Skin epidermis (tissue), 12 donors: ENCODE data around the gene ABLIM3.
A peak's percentile ranks its signal among the peaks of the same experiment; 100 is the strongest.

Experiments
- H3K27ac ChIP-seq, 21 experiments: fragments of 200-600 bp; sonication (generic) in 11 of 21; one replicate each; pipeline ENCODE4 v1.5.0; 2020; ENCODE audit warnings: mild to moderate bottlenecking in 3 of 21, inconsistent platforms in 2 of 21, moderate library complexity in 2 of 21
- H3K4me3 ChIP-seq, 7 experiments: fragments of 200-600 bp; sonication (generic) in 2 of 7; one replicate each; pipeline ENCODE4 v1.5.0; 2020; ENCODE audit warnings: inconsistent platforms in 2 of 7, mild to moderate bottlenecking in 2 of 7, moderate library complexity in 1 of 7

ABLIM3 gene

DNA sequence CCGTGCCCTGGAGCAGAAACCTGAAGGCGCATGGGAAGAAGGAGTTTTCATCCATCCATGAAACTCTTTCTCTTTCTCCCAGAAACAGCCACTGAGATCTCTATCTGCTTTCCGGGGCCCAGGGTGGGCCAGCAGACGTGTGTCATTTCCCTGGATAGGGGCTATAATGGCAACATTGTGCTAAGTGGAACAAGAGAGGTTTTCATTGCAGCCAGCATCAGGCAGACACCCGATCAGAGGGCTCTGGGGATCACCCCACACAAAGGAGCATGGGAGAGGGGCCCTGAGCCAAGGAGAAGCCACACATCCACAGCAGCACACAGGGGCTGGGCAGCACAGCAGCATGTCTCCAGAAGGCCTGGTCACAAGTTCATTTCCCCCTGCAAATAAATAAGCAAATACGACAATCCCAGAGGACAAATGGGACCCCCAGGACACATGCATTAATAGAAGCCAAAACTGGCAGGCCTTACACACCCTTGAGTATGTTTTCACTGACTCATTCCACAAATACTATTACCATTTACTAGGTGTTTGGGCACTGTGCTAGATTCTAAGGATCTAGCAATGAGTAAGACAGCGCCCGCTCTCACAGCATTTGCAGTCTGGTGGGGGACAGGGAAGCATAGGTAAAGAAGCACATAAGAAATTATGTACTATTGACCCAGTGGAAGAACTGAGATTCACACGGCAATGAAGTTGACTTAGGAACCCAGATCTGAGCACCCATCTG, 126.1 kb downstream of the ABLIM3 start:
- H3K27ac ChIP-seq = no peak overlapping the region
- H3K4me3 ChIP-seq = no peak overlapping the region

DNA sequence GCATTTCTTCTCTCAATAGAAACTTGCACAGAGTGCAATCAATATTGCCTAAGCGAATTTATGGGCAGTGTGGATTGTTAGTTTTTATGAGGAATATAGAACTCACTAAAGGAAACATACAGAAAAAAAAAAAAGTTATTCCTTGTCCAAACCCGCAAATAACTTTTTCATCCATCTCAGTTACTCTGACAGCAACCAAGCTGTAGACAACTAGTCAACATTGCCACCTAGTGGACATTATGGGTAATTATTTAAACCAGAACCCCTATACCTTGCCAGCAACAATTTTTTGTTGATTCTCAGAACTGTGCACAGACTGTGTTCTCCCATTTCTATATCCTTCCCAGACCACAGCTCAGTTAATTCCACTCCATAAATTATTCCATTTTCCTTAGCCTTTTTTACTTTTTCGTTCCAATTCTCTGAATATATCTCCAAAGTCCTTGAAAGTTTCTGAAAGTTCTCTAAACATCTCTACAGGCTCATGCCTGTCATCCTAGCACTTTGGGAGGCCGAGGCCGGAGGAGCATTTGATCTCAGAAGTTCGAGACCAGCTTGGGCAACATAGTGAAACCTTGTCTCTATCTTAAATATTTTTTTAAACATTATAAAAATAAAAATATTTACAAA, 127.8 kb downstream of the ABLIM3 start:
- H3K4me3 ChIP-seq = no peak overlapping the region

DNA sequence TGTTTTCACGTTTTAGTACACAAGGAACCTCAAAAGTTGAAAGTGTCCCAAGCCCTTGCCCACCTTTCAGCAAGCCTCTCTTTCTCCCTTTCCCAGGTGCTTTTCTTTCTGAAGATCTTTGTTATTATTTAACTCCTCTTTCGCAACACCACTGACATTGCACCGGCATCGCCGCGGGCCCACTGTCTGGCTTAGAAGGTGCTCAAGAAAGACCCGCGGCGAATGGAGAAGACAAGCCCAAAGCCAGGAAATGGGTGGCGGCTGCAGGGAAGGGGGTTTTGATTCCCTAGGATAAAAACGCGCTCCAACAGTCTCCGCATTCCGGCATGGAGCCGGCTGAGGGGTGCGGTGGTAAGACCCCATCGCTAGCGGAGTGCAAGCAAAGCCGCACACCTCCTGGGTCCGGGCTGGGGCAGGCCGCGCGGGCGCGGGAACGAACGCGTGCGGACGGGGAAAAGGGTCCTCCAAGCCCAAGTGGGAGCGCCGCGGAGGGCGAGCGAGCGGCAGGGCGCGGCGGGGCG, 130.0 kb downstream of the ABLIM3 start:
- H3K4me3 ChIP-seq = peak overlapping the region; percentile 30 to 55 (median 44)
- H3K27ac ChIP-seq = peak overlapping the region in 17 of 21 experiments; percentile 43 to 85 (median 63)

More for the DNA sequence above, 127.8 kb downstream of the ABLIM3 start:
- no peak overlapping the region for H3K27ac ChIP-seq

DNA sequence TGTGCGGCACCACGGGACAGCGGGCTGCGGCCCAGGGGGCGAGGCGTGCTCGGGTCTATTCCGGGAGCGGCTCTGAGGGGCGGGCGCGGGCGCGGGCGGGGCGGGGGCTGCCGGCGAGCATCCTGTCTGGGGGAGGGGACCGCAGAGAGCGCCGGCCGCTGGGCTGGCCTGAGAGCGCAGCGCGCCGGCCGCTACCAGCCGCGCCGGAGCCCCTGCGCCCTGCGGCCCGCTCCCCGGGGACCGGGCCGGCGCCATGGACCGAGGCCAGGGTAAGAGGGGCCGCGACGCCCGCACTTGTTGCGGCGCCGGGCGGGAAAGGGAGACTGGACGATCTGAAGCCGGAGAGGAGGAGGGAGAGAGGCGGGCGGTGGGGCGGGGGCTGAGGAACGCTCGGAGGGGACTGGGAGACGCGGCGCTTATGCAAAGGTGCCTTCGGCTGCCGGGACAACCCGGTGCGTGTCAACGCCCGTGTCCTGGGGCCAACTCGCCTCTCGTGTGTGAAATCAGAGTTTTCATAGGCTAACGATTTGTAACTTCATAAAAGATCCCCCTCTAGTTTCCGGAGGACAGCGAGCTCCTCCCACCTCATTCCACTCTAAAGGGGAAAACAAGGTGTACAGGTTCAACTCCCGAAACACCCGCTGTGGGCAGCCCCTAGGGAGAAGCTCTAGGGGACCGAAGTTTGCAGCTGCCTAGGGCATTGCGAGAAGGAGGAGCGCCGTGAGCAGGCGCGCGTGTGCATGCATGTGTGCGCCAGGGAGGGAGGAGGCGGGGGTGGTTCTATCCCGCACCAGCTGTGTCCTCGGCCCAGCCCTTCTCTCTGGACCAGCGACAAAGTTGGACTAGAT, 130.6 kb downstream of the ABLIM3 start, which contains the start of gene AFAP1L1:
TSS of gene AFAP1L1 (plus strand) at position 144 of the 848 bp plus-strand sequence. CDS start at position 254, 110 bp downstream.
- Histone ChIP-seq H3K27ac (peak within 1 kb of the TSS; percentile 13 to 85 (median 60)), H3K4me3 (peak within 1 kb of the TSS; percentile 30 to 55 (median 44))

- peak overlapping the region; percentile 30 to 55 (median 44) for H3K4me3 ChIP-seq
- H3K27ac ChIP-seq = peak overlapping the region in 9 of 21 experiments; percentile 12 to 85 (median 72)
Measured at GRCh38 chr5:149272781-149273180, 131.5 kb downstream of the ABLIM3 start.

GRCh38 chr5:149273237-149273636, 131.9 kb downstream of the ABLIM3 start:
- Histone ChIP-seq H3K4me3 (peak overlapping the region in 2 of 7 experiments; percentile 43 to 44), H3K27ac (peak overlapping the region in 4 of 21 experiments; percentile 12 to 85 (median 47))

DNA sequence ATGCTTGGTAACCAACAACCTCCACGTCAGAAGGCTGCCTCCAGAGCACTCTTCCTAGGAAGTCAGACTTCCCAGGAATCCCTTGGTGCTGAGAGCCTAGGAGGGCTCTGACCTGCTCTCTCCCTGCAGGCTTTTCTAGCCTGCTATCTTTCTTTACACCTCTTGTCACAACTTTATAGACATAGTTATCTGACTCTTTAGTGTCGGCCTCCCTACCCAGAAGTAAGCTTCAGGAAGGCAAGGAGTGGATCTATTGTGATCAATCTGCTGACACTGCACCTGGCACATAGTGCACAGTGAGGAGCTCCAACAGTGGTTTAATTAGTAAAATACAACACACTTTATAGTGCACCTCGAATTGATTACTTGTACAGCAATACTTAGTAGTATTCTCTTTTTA, 132.7 kb downstream of the ABLIM3 start:
- H3K27ac ChIP-seq = peak overlapping the region in 1 of 21 experiments; percentile 12
- H3K4me3 ChIP-seq = no peak overlapping the region

GRCh38 chr5:149274939-149275338, 133.6 kb downstream of the ABLIM3 start:
- no peak overlapping the region for H3K4me3 ChIP-seq
- no peak overlapping the region for H3K27ac ChIP-seq

DNA sequence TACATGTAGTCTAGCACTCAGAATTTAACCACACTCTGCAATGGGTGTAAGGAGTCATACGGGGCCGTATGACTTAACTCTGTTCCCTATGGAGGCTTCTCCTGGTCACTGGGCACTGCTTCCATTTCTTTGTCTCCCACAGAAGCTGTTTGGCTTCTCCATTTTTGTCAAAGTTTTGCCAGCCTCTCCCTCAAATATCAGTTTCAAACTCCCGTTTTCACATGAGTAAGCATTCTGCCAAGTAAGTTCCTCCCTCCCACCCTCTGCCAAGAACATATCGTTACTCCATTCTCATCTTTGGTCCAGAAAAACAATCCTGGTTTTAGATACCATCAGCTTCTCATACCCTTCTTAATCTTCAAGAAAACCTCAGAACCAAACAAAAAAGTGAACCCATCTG, 136.5 kb downstream of the ABLIM3 start:
- Histone ChIP-seq H3K27ac (no peak overlapping the region), H3K4me3 (no peak overlapping the region)

DNA sequence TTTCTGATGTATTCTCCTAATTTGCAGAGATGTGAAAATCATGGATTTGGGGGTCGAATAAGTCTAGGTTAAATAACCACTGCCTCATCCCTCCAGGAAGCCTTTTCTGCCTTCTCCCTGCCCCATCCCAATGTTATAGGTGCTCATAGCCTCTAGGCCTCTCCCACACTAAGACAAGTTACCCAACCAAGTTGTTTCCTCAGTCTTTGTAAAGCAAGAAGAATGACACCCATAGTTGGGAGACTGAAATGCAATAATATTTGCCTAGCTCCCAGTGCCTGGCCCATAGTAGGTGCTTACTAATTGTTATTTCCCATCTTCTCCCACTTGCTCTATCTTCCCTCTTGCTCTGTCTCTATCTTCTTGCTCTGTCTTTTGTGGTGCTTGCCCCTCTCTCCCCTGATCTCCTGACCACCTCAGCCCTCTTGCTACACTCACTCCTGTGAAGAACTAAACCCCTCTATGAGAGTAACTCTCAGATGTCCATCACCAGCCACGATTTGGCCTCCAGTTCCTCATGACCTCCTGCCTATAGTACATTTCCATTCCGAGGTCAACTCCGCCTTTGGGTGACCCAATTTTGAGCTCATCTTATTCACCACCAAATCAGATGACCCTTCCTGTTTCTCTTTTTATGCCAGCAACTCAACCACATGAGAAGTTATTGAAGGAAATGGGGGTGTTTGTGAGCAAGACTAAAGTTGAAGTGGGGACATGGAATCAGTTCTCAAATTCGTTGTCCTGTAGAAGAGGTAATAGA, 137.3 kb downstream of the ABLIM3 start:
- H3K4me3 ChIP-seq = no peak overlapping the region
- H3K27ac ChIP-seq = peak overlapping the region in 2 of 21 experiments; percentile 6 to 13

DNA sequence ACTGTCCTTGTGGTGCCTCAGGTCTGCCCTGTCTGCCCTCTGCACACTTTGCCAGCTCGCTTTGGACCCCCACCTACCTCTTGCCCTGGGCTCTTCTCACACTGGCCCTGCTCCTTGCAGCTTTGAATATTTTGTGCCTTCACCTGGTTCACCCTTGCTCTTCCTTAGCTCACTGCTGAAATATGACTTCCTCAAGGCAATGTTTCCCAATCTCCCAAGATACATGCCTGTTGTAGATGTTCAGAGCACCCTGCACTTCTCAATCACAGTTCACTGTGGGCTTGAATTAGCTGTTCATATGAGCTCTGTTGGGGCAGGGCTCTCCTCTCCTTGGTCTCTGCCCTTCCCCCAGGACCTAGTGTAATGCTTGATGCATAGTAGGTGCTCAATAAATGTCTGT, 138.4 kb downstream of the ABLIM3 start:
- Histone ChIP-seq H3K27ac (peak overlapping the region in 1 of 21 experiments; percentile 13), H3K4me3 (no peak overlapping the region)

DNA sequence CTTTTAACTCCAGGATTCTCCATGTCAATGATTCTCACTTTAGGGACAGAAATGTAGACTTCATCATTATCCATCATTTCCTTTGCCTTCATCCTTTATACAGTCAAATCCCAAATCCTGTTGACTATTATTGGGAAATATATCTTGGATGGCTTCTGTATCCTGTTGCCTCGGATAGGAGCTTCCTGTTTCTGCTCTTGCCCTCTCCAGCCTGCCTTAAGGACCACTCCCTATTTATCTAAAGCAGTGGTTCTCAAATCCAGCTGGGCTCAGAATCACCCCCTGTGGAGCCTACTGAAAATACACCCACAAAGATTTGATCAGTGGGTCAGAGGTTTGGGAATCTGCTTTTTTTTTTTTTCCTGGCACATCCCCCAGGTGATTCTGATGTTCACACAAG, 138.8 kb downstream of the ABLIM3 start:
- peak overlapping the region in 1 of 21 experiments; percentile 13 for H3K27ac ChIP-seq

DNA sequence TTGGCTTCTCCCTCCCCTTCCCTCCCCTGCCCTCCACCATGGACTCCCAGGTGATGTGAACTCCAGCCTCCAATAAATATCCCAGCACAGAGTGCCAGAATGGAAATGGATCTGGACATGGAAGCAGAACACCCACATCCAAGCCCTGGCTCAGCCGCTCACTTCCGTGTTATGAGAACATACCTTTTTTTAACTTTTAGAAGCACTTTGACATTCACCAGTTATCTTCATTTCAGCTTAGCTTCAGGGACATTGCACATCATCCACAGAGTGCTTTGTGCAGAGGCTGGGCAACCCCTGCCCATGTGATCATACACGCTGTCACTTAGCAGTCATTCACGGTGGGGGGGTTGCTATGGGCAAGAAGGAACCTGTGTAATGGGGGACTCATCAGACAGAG, 139.5 kb downstream of the ABLIM3 start:
- no peak overlapping the region for H3K27ac ChIP-seq
- H3K4me3 ChIP-seq = no peak overlapping the region

More for the DNA sequence above, 138.8 kb downstream of the ABLIM3 start:
- H3K4me3 ChIP-seq = no peak overlapping the region

DNA sequence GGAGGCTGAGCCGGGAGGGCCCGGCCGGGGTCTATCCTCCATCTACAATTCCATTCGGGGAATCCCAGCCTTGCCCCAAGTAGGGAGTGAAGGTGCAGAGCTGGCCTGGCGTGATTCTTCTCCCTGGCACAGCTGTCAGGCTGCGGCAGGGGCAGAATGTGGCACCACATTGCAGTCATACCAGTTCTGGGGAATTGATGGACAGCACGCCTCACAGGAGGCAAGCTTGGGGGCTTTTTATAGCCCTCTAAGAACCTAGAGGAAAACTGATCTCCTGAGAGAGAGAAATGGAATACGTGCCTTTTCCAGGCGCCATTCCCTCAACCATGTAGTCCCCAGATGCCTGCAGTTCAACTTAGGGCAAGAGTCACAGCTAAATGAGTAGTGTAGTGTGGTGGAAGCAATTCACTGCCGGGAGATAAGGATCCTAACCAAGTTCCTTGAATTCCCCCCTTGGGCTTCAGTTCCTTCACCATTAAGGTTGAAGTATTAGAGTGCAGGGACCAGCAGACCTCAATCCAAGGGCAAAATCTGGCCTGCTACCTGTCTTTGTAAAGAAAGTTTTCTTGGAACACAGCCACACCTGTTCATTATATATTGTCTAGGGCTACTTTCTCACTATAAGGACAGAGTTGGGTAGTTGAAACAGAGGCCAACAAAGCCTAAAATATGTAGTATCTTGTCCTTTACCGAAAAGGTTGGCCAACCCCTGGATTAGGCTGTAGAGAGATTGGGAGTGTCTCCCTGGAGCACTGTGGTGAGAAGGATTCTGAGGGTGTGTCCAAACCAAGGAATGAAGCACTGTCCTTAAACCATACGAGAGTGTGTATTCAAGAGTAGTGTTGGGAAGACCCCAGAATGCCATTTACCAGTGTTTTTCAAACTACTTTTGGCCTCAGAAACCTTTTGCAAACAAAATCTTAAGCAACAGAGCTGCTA, 141.0 kb downstream of the ABLIM3 start:
- peak overlapping the region in 3 of 21 experiments; percentile 16 to 31 (median 21) for H3K27ac ChIP-seq
- H3K4me3 ChIP-seq = no peak overlapping the region

DNA sequence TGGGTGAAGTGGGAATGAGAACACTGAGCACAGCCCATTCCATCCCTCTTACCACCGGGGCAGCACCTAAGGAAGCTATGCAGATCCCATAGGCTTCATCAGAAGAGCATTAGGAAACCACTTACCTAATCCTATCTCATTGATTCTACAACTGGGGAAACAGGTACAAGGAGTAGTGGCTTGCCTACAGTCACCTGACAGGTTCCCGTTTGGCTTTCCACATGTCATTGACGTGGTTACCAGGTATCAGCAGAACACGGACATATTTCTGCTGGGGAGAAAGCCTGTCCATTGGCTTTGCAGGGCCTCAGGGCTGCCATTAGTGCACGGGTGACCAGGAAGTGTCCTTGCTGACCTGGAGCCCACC, 141.7 kb downstream of the ABLIM3 start:
- Histone ChIP-seq H3K27ac (no peak overlapping the region), H3K4me3 (no peak overlapping the region)

GRCh38 chr5:149283626-149284480, 142.6 kb downstream of the ABLIM3 start:
- Histone ChIP-seq H3K4me3 (no peak overlapping the region), H3K27ac (peak overlapping the region in 8 of 21 experiments; percentile 7 to 73 (median 60))

GRCh38 chr5:149284501-149284900, 143.2 kb downstream of the ABLIM3 start:
- Histone ChIP-seq H3K27ac (peak overlapping the region in 10 of 21 experiments; percentile 1 to 73 (median 60)), H3K4me3 (no peak overlapping the region)
